ENCODE measurements around the gene ADAMTS13. TPM values are rescaled to one million over a fixed set of nuclear protein-coding genes. Genes with fewer than 3 reads are reported as not detected.

Gene ADAMTS13
- total RNA-seq, 1 experiment from 2014 or later = 12.0 TPM

GRCh38 chr9:133420392-133420827 is 1.8 kb upstream of the ADAMTS13 start:
- ChIA-PET CTCF (no interaction called here), POLR2A (no interaction called here)
- Mint-ChIP-seq H3K4me1 (peaks cover 39% of the 10 kb centered on the region), H3K27me3 (ENCODE audit: low read depth) (no peaks in the 10 kb centered on the region), H3K4me3 (no peak overlapping the region), H3K9me3 (no peaks in the 10 kb centered on the region), H3K36me3 (no peaks in the 10 kb centered on the region; the same call in 1 of the 2 replicates), H3K27ac (peak overlapping the region; percentile 92)
- DNase-seq (ENCODE audit: low spot score) = no peak
- TF ChIP-seq FOXK1 (CRISPR knock-in tag; IDR thresholded peaks at IDR 0.05) (no peak), CREM (CRISPR knock-in tag; IDR thresholded peaks at IDR 0.05) (no peak), E2F5 (CRISPR knock-in tag; IDR thresholded peaks at IDR 0.05) (no peak), USF2 (CRISPR knock-in tag; IDR thresholded peaks at IDR 0.05) (no peak), NFE2L1 (CRISPR knock-in tag; IDR thresholded peaks at IDR 0.05) (no peak), AFF4 (CRISPR knock-in tag; IDR thresholded peaks at IDR 0.05; ENCODE audit: borderline replicate concordance) (no peak), ZNF396 (CRISPR knock-in tag; IDR thresholded peaks at IDR 0.05; ENCODE audit: borderline replicate concordance) (no peak), FOXP1 (CRISPR knock-in tag; IDR thresholded peaks at IDR 0.05; ENCODE audit: borderline replicate concordance) (no peak)
- no peak for ATAC-seq

GRCh38 chr9:133423216-133423615 is 1.0 kb downstream of the ADAMTS13 start:
- ATAC-seq (no peak), DNase-seq (ENCODE audit: low spot score) (no peak)
- ChIA-PET POLR2A (no interaction called here), CTCF (interaction anchor here (1.0 to 2.3 kb wide), 3 partner anchors 34 to 185 kb away, joined by 3 to 8 read pairs (median 3); partner anchors contain the start of gene CACFD1)
- peaks cover 11% of the 10 kb centered on the region for H3K27me3 Mint-ChIP-seq (ENCODE audit: low read depth)
- H3K4me3 Mint-ChIP-seq = no peak overlapping the region
- peaks cover 10% of the 10 kb centered on the region for H3K36me3 Mint-ChIP-seq
- TF ChIP-seq USF1 (CRISPR knock-in tag; IDR thresholded peaks at IDR 0.05) = no peak
- TF ChIP-seq TEAD1 (CRISPR knock-in tag; IDR thresholded peaks at IDR 0.05) = no peak
- TF ChIP-seq GRHL2 (CRISPR knock-in tag; IDR thresholded peaks at IDR 0.05; ENCODE audit: insufficient replicate concordance, severe bottlenecking) = no peak
- TF ChIP-seq STAT6 (CRISPR knock-in tag; conservative IDR thresholded peaks at IDR 0.05; ENCODE audit: low read depth) = no peak
- TF ChIP-seq PRDM15 (CRISPR knock-in tag; IDR thresholded peaks at IDR 0.05) = no peak
- TF ChIP-seq GABPB1 (CRISPR knock-in tag; IDR thresholded peaks at IDR 0.05) = no peak
- TF ChIP-seq ZMAT4 (CRISPR knock-in tag; IDR thresholded peaks at IDR 0.05) = no peak
- TF ChIP-seq AFF4 (CRISPR knock-in tag; IDR thresholded peaks at IDR 0.05; ENCODE audit: borderline replicate concordance) = no peak
- no peak for TF ChIP-seq ESRRA (CRISPR knock-in tag; IDR thresholded peaks at IDR 0.05; ENCODE audit: borderline replicate concordance)
- no peak overlapping the region for H3K27ac Mint-ChIP-seq
- H3K9me3 Mint-ChIP-seq = peaks cover 8% of the 10 kb centered on the region
- peaks cover 31% of the 10 kb centered on the region for H3K4me1 Mint-ChIP-seq
